HFFc6 (cell line): Measurements from ENCODE around the gene TIMP2. TPM values are rescaled to one million over a fixed set of nuclear protein-coding genes. Genes with fewer than 3 reads are reported as not detected.

ENCODE experiments used
- DNase-seq: peaks from one replicate; pipeline ENCODE4 v3.0.0-alpha.2; 2018
- H3K27ac Mint-ChIP-seq: 2 replicates; pipeline ENCODE4 v1.8.0; 2020; ENCODE audit warnings: mild to moderate bottlenecking, mixed read lengths
- H3K27me3 Mint-ChIP-seq: 2 replicates; pipeline ENCODE4 v1.8.0; 2021; ENCODE audit warnings: mild to moderate bottlenecking, moderate library complexity, mixed read lengths; ENCODE audit not compliant: insufficient read depth
- H3K36me3 Mint-ChIP-seq: 2 replicates; pipeline ENCODE4 v1.8.0; 2021; ENCODE audit warnings: low read depth, mixed read lengths
- H3K4me1 Mint-ChIP-seq: 2 replicates; pipeline ENCODE4 v1.8.0; 2020; ENCODE audit warnings: low read depth, mixed read lengths
- H3K4me3 Mint-ChIP-seq: 2 replicates; pipeline ENCODE4 v1.8.0; 2020; ENCODE audit warnings: mild to moderate bottlenecking, moderate library complexity, mixed read lengths
- H3K9me3 Mint-ChIP-seq: 2 replicates; pipeline ENCODE4 v1.8.0; 2020; ENCODE audit warnings: mild to moderate bottlenecking, mixed read lengths
- total RNA-seq, 6 experiments: library from RNA; stranded (reverse); fragmentation: NEBNext Ultra II Directional; extraction: Animal tissue kit (Norgen Biotek cat#: 25700); gene quantifications; 2 replicates in 1 of 6; 3 replicates in 5 of 6; pipeline ENCODE4 v1.2.3, GENCODE V29; 2021
- TF ChIP-seq, protein P1 (sequence below): fragments of 200-600 bp; sonication (generic); IDR thresholded peaks from 2 replicates; pipeline ENCODE4 v1.5.0; 2021; ENCODE audit warnings: antibody characterized with exemption, mild to moderate bottlenecking

The TIMP2 gene
- total RNA-seq, 6 experiments from 2014 or later: 547 to 705 (median 601) TPM

DNA sequence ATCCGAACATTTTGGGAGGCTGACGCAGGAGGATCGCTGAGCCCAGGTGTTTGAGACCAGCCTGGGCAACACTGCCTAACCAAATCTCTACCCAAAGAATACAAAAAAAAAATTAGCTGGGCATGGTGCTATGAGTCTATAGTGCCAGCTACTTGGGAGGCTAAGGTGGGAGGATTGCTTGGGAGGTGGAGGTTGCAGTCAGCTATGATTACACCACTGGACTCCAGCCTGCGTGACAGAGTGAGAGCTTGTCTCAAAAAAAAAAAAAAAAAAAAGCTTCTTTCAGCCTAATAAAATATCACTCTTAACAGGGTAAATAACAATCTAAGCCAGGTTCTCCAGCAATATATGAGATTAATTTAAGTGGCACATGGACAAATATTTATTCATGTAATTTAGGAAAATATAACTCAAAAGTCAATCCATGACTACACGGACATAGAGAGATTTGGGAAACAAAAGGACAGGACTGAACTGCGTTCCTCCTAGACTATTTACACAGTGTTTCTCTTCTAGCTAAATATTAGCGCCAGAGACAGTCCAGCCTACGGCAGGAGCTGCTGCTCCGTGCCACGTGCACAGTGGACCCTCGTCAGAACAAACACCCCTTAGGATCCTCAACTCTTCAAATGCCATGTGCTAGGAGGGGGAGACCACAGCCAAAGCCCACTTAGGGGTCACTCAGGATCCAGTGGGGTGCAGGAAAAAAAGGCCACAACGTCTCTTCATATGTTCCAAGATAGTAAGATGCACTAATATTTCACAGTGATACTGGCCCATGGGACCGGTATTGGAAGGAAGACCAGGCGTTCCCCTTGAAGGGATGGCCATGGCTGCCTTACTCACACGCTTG, 93.3 kb downstream of the TIMP2 start:
- no peaks in the 10 kb centered on the region for H3K9me3 Mint-ChIP-seq
- no peak overlapping the region for H3K27ac Mint-ChIP-seq
- no peak overlapping the region for H3K4me3 Mint-ChIP-seq
- H3K4me1 Mint-ChIP-seq: peaks cover 16% of the 10 kb centered on the region
- peaks cover 44% of the 10 kb centered on the region for H3K36me3 Mint-ChIP-seq
- TF ChIP-seq, protein P1, sequence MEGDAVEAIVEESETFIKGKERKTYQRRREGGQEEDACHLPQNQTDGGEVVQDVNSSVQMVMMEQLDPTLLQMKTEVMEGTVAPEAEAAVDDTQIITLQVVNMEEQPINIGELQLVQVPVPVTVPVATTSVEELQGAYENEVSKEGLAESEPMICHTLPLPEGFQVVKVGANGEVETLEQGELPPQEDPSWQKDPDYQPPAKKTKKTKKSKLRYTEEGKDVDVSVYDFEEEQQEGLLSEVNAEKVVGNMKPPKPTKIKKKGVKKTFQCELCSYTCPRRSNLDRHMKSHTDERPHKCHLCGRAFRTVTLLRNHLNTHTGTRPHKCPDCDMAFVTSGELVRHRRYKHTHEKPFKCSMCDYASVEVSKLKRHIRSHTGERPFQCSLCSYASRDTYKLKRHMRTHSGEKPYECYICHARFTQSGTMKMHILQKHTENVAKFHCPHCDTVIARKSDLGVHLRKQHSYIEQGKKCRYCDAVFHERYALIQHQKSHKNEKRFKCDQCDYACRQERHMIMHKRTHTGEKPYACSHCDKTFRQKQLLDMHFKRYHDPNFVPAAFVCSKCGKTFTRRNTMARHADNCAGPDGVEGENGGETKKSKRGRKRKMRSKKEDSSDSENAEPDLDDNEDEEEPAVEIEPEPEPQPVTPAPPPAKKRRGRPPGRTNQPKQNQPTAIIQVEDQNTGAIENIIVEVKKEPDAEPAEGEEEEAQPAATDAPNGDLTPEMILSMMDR: no peak
- DNase-seq: no peak
- H3K27me3 Mint-ChIP-seq: no peaks in the 10 kb centered on the region; the same call in 1 of the 2 replicates

DNA sequence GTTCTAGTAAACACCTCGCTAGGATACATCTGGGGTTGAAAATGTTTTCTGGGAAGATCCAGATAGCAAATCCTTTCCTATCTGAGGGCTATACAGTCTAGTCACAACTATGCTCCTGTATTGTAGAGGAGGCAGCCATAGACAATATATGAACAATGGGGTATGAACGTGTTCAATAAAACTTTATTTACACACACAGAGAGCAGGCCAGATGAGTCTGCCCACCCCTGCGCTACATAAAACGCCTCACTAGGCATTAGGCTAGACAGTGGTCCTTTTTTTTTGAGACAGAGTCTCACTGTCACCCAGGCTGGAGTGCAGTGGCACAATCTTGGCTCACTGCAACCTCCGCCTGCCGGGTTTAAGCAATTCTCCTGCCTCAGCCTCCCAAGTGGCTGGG, 95.7 kb downstream of the TIMP2 start:
- Mint-ChIP-seq H3K4me3 (no peak overlapping the region), H3K9me3 (no peaks in the 10 kb centered on the region), H3K27ac (no peak overlapping the region), H3K36me3 (peaks cover 48% of the 10 kb centered on the region), H3K27me3 (no peaks in the 10 kb centered on the region; the same call in 1 of the 2 replicates), H3K4me1 (peaks cover 26% of the 10 kb centered on the region)
- TF ChIP-seq, protein P1: no peak
- DNase-seq: no peak

DNA sequence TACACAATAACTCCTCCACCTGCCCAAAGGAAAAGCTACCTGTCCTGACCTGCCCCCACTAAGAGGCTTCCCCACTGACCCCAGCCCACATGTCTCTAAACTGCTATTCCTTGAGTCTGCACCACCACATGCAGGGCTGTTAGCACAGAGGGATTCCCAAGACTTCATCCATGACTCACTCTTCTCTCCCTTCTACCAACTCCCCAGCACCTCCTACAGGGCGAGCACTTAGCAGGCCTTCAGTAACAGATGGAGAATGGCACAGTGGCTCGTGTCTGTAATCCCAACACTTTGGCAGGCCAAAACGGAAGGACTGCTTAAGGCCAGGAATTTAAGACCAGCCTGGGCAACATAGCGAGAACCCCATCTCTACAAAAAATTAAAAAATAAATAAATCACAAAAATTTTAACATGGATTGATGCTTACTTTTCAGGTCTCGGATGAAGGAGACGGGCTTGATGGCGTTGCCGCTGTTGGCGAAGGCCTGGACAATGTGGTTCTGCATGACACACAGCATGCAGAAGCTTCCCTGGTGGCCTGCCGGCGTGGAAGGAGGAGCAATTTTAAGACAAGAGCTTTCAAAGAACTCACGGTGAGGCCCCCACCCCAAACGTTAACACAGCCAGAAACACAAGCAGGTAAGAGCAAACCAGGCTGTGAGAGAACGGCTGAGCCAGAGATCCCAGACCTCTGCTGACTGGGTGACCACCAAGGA, 96.6 kb downstream of the TIMP2 start:
- Mint-ChIP-seq H3K9me3 (no peaks in the 10 kb centered on the region), H3K36me3 (peaks cover 55% of the 10 kb centered on the region), H3K4me1 (peaks cover 35% of the 10 kb centered on the region), H3K27ac (no peak overlapping the region), H3K27me3 (peaks cover 4% of the 10 kb centered on the region), H3K4me3 (no peak overlapping the region)
- TF ChIP-seq, protein P1: peak; percentile 67
- peak; percentile 65 for DNase-seq

DNA sequence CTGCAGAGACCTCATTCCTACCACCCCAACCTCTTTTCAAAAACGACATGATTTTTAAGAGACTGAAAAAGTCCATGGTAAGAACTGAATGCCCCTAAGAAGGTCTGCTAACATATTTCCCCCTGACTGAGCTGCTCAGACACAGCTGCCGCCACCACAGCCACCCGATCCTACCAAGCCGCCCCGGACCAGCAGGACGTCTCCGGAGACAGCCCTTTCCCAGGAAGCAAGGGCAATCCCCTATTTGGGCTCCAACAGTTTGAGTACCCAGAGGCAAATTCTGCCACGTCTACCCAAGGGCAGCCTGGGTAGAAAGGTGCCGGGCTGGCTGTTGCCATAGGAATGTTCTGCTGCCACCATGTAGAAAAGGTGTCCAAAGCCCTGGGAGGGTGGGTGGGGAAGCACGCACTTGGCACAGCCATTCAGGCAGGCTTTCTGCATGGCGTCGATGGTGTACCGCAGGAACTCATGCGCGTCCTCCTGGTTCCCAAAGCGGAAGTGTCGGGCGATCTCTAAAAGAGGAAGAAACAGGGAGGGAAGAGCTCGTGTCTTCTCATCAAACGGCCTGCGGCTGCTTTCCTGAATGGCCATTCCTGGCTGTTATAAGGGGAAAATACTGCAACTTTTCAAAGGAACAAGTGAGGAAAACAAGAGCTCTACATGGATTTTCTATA, 98.2 kb downstream of the TIMP2 start:
- Mint-ChIP-seq H3K27ac (peak overlapping the region; percentile 71), H3K9me3 (no peaks in the 10 kb centered on the region), H3K36me3 (peaks cover 59% of the 10 kb centered on the region), H3K4me1 (peaks cover 51% of the 10 kb centered on the region), H3K27me3 (peaks cover 4% of the 10 kb centered on the region), H3K4me3 (no peak overlapping the region)
- DNase-seq: no peak
- TF ChIP-seq, protein P1: no peak

DNA sequence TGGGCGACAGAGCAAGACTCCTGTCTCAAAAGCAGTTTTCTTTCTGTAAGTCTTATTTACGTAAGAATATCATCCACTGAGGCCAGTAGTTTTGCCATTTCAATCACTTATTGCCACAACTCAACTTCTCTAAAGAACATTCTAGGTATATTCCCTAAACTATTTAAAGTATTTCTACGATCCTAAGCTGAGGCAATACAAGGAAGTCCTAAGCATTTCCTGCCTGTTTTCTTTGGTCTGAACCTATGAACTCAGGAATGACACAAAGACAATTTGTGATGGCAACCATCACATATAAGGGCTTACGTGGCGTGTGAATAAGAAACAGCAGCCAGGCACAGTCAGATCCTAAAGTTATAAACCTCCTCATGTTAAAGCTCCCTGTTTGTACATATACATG, 98.8 kb downstream of the TIMP2 start:
- Mint-ChIP-seq H3K27me3 (peaks cover 4% of the 10 kb centered on the region), H3K4me3 (no peak overlapping the region), H3K9me3 (no peaks in the 10 kb centered on the region), H3K4me1 (peaks cover 55% of the 10 kb centered on the region), H3K27ac (peak overlapping the region; percentile 71), H3K36me3 (peaks cover 62% of the 10 kb centered on the region)
- no peak for DNase-seq
- TF ChIP-seq, protein P1: no peak
